ENCODE results near the gene GNE.
"Not testable (repeated sequence)": the region's sequence is repeated elsewhere in the genome, so short reads cannot be mapped to it uniquely, and the experiment has no call there.

Gene GNE

GRCh38 chr9:36288070-36288469 lies 29.8 kb upstream of the GNE start:
- no peak for ATAC-seq (replicated peaks)
- DNase-seq: no peak
- H3K27ac Mint-ChIP-seq: no peak overlapping the region
- no peaks in the 10 kb centered on the region for H3K4me1 Mint-ChIP-seq (ENCODE audit: low read depth in 2 of 2)
- no peak overlapping the region for H3K4me3 Mint-ChIP-seq
- H3K36me3 Mint-ChIP-seq (ENCODE audit: insufficient read depth): no peaks in the 10 kb centered on the region
- H3K9me3 Mint-ChIP-seq: no peaks in the 10 kb centered on the region
- H3K27me3 Mint-ChIP-seq: no peaks in the 10 kb centered on the region

DNA sequence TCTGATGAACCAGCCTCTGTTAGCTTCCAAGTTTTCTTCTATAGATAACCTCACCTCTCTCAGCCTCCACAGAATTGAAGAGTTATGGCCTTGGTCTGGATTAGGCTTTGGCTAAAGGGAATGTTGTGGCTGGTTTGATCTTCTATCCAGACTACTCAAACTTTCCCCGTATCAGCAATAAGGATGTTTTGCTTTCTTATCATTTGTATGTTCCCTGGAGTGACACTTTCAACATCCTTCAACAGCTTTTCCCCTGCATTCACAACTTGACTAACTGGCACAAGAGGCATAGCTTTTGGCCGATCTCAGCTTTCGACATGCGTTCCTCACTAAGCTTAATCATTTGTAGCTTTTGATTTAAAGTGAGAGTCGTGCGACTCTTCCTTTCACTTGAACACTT lies 28.1 kb upstream of the GNE start:
- H3K27ac Mint-ChIP-seq: no peak overlapping the region

GRCh38 chr9:36284226-36284625 lies 26.0 kb upstream of the GNE start:
- Mint-ChIP-seq H3K4me3 (no peak overlapping the region), H3K9me3 (no peaks in the 10 kb centered on the region), H3K27ac (no peak overlapping the region), H3K4me1 (ENCODE audit: low read depth in 2 of 2) (no peaks in the 10 kb centered on the region), H3K27me3 (no peaks in the 10 kb centered on the region), H3K36me3 (ENCODE audit: insufficient read depth) (no peaks in the 10 kb centered on the region)
- ATAC-seq (replicated peaks): no peak
- DNase-seq: no peak

More for the DNA sequence above, 28.1 kb upstream of the GNE start:
- Mint-ChIP-seq H3K9me3 (no peaks in the 10 kb centered on the region), H3K4me1 (ENCODE audit: low read depth in 2 of 2) (no peaks in the 10 kb centered on the region), H3K36me3 (ENCODE audit: insufficient read depth) (no peaks in the 10 kb centered on the region), H3K27me3 (no peaks in the 10 kb centered on the region), H3K4me3 (no peak overlapping the region)
- DNase-seq (no peak), ATAC-seq (replicated peaks) (no peak)

- Mint-ChIP-seq H3K4me3 (no peak overlapping the region), H3K36me3 (ENCODE audit: insufficient read depth) (no peaks in the 10 kb centered on the region)
- ATAC-seq (replicated peaks): no peak
Observed at GRCh38 chr9:36282275-36282674, 24.0 kb upstream of the GNE start.

DNA sequence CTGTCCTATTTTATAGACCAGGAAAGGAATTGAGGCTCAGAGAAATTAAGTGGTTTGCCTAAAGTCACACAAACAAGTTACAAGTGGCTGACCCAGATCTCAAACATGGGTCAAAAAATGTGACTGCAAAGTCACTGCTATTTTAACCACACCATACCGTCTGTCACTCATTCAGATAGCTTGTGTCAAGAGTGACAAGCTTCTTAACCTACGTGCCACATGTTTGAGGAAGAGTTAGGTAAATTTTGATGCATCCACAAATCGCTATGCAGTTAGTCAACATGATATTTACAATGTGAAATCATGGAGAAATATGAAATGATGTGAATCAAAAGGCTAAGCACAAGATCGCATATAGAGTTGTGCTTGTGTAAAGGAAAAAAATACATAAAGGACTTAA lies 22.7 kb upstream of the GNE start:
- ATAC-seq (replicated peaks) (no peak), DNase-seq (no peak)
- H3K4me3 Mint-ChIP-seq: no peak overlapping the region
- H3K4me1 Mint-ChIP-seq (ENCODE audit: low read depth in 2 of 2): no peaks in the 10 kb centered on the region
- H3K9me3 Mint-ChIP-seq: no peaks in the 10 kb centered on the region
- H3K36me3 Mint-ChIP-seq (ENCODE audit: insufficient read depth): no peaks in the 10 kb centered on the region
- H3K27me3 Mint-ChIP-seq: no peaks in the 10 kb centered on the region
- H3K27ac Mint-ChIP-seq: no peak overlapping the region

More at GRCh38 chr9:36282275-36282674, 24.0 kb upstream of the GNE start:
- Mint-ChIP-seq H3K9me3 (no peaks in the 10 kb centered on the region), H3K4me1 (ENCODE audit: low read depth in 2 of 2) (no peaks in the 10 kb centered on the region), H3K27me3 (no peaks in the 10 kb centered on the region), H3K27ac (no peak overlapping the region)
- no peak for DNase-seq

- Mint-ChIP-seq H3K4me3 (no peak overlapping the region), H3K27ac (no peak overlapping the region), H3K4me1 (ENCODE audit: low read depth in 2 of 2) (no peaks in the 10 kb centered on the region), H3K36me3 (ENCODE audit: insufficient read depth) (no peaks in the 10 kb centered on the region), H3K9me3 (no peaks in the 10 kb centered on the region), H3K27me3 (no peaks in the 10 kb centered on the region)
- DNase-seq (no peak), ATAC-seq (replicated peaks) (no peak)
Observed at GRCh38 chr9:36278243-36278642, 20.0 kb upstream of the GNE start.

- ATAC-seq (replicated peaks) (no peak), DNase-seq (no peak)
- no peak overlapping the region for H3K4me3 Mint-ChIP-seq
- H3K9me3 Mint-ChIP-seq: no peaks in the 10 kb centered on the region
- no peaks in the 10 kb centered on the region for H3K36me3 Mint-ChIP-seq (ENCODE audit: insufficient read depth)
- no peaks in the 10 kb centered on the region for H3K27me3 Mint-ChIP-seq
- H3K27ac Mint-ChIP-seq: no peak overlapping the region
- no peaks in the 10 kb centered on the region for H3K4me1 Mint-ChIP-seq (ENCODE audit: low read depth in 2 of 2)
Observed at GRCh38 chr9:36276781-36277181, 18.5 kb upstream of the GNE start.

GRCh38 chr9:36276254-36276653 lies 18.0 kb upstream of the GNE start:
- ATAC-seq (replicated peaks) (no peak), DNase-seq (no peak)
- Mint-ChIP-seq H3K4me3 (no peak overlapping the region), H3K27ac (no peak overlapping the region), H3K27me3 (no peaks in the 10 kb centered on the region), H3K36me3 (ENCODE audit: insufficient read depth) (no peaks in the 10 kb centered on the region), H3K9me3 (no peaks in the 10 kb centered on the region), H3K4me1 (ENCODE audit: low read depth in 2 of 2) (no peaks in the 10 kb centered on the region)

GRCh38 chr9:36275060-36275459 lies 16.8 kb upstream of the GNE start:
- Mint-ChIP-seq H3K4me3 (no peak overlapping the region), H3K36me3 (ENCODE audit: insufficient read depth) (no peaks in the 10 kb centered on the region), H3K4me1 (ENCODE audit: low read depth in 2 of 2) (no peaks in the 10 kb centered on the region), H3K27ac (no peak overlapping the region), H3K27me3 (no peaks in the 10 kb centered on the region), H3K9me3 (no peaks in the 10 kb centered on the region)
- ATAC-seq (replicated peaks) (no peak), DNase-seq (no peak)

DNA sequence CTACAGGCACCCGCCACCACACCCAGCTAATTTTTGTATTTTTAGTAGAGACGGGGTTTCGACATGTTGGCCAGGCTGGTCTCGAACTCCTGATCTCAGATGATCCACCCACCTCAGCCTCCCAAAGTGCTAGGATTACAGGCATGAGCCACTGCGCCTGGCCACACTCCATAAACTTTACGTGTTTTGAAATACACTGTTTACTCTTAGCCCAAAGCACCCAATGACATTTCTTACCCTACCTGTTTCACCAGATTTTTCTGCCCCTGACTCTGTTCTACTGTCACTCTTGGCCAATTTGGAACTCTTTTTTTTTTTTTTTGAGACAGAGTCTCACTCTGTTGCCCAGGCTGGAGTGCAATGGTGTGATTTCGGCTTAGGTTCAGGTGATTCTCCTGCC lies 15.1 kb upstream of the GNE start:
- H3K9me3 Mint-ChIP-seq; DNase-seq; H3K27me3 Mint-ChIP-seq; H3K36me3 Mint-ChIP-seq (ENCODE audit: insufficient read depth); H3K4me3 Mint-ChIP-seq; H3K4me1 Mint-ChIP-seq (ENCODE audit: low read depth in 2 of 2); H3K27ac Mint-ChIP-seq; ATAC-seq (replicated peaks): not testable (repeated sequence)

GRCh38 chr9:36268007-36268427 lies 9.8 kb upstream of the GNE start:
- H3K4me1 Mint-ChIP-seq (ENCODE audit: low read depth in 2 of 2): no peaks in the 10 kb centered on the region
- H3K36me3 Mint-ChIP-seq (ENCODE audit: insufficient read depth): no peaks in the 10 kb centered on the region
- ATAC-seq (replicated peaks) (no peak), DNase-seq (no peak)
- H3K27me3 Mint-ChIP-seq: no peaks in the 10 kb centered on the region
- H3K27ac Mint-ChIP-seq: no peak overlapping the region
- no peaks in the 10 kb centered on the region for H3K9me3 Mint-ChIP-seq
- H3K4me3 Mint-ChIP-seq: no peak overlapping the region

DNA sequence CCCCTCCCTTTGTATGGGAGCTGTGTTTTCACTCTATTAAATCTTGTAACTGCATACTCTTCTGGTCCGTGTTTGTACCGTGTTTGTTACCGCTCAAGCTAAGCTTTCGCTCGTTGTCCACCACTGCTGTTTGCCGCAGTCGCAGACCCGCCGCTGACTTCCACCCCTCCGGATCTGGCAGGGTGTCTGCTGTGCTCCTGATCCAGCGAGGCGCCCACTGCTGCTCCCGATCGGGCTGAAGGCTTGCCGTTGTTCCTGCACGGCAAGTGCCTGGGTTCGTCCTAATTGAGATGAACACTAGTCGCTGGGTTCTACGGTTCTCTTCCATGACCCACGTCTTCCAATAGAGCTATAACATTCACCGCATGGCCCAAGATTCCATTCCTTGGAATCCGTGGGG lies 6.6 kb upstream of the GNE start:
- no peaks in the 10 kb centered on the region for H3K4me1 Mint-ChIP-seq (ENCODE audit: low read depth in 2 of 2)
- H3K36me3 Mint-ChIP-seq (ENCODE audit: insufficient read depth): no peaks in the 10 kb centered on the region
- no peaks in the 10 kb centered on the region for H3K27me3 Mint-ChIP-seq
- ATAC-seq (replicated peaks): no peak
- no peaks in the 10 kb centered on the region for H3K9me3 Mint-ChIP-seq
- H3K4me3 Mint-ChIP-seq: no peak overlapping the region
- H3K27ac Mint-ChIP-seq: no peak overlapping the region
- DNase-seq: no peak

DNA sequence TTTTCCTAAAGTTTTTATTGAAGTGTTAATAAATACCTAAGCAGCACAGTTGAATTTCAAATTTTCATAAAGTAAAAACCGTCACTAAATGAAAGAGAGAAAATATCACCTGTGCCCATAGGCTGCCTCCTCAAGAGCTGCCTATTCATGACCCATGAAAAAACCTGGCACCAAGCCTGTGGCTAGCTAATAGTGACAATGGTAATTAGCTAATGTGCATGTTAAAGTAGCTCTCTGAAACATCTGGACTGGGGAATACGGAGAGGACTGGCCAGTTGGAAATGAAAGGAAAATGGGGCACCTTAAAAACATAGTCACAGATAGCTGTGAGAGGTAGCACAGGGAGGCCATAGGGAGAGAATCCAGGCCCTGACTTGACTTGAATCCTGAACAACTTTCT lies 5.4 kb upstream of the GNE start:
- Mint-ChIP-seq H3K36me3 (ENCODE audit: insufficient read depth) (peaks cover under 1% of the 10 kb centered on the region), H3K4me3 (no peak overlapping the region), H3K9me3 (no peaks in the 10 kb centered on the region)

DNA sequence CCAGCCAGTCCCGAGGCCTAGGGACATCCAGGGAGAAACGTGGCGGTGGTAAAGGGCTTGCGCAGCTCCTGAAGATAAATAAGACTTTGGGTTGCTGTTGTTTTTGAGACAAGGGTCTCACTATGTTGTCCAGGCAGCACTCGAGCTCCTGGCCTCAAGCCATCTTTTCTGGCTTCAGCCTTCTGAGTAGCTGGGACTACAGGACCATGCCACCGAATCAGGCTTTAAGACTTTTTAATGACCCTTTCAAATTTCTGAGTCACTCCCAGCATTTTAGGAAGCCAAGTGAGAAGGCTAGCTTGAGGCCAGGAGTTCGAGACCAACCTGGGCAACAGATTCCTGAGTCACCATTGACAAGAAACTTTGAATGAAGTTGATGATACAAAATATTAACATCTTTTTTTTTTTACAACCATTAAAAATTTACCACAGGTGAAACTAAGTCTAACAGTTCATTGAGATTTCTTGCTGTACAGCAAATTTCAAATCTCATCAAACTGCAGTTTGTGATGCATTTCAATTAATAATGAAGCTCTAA lies 817 bp upstream of the GNE start:
- Mint-ChIP-seq H3K4me1 (ENCODE audit: low read depth in 2 of 2) (peaks cover 0 to 3% of the 10 kb centered on the region in 2 donors), H3K36me3 (ENCODE audit: insufficient read depth) (peaks cover 19% of the 10 kb centered on the region), H3K9me3 (no peaks in the 10 kb centered on the region), H3K27ac (peak overlapping the region; percentile 92 to 93), H3K27me3 (no peaks in the 10 kb centered on the region), H3K4me3 (peak overlapping the region; percentile 95 to 97)
- DNase-seq (no peak), ATAC-seq (replicated peaks) (no peak)

More for the DNA sequence above, 5.4 kb upstream of the GNE start:
- peaks cover 0 to under 1% of the 10 kb centered on the region in 2 donors for H3K4me1 Mint-ChIP-seq (ENCODE audit: low read depth in 2 of 2)
- no peak overlapping the region for H3K27ac Mint-ChIP-seq
- ATAC-seq (replicated peaks): no peak
- no peak for DNase-seq
- no peaks in the 10 kb centered on the region for H3K27me3 Mint-ChIP-seq

GRCh38 chr9:36251428-36251827 lies 6.8 kb downstream of the GNE start:
- H3K4me3 Mint-ChIP-seq: no peak overlapping the region
- H3K4me1 Mint-ChIP-seq (ENCODE audit: low read depth in 2 of 2): peaks cover 4 to 7% of the 10 kb centered on the region in 2 donors
- no peaks in the 10 kb centered on the region for H3K9me3 Mint-ChIP-seq
- H3K36me3 Mint-ChIP-seq (ENCODE audit: insufficient read depth): peaks cover 22% of the 10 kb centered on the region
- no peaks in the 10 kb centered on the region for H3K27me3 Mint-ChIP-seq
- no peak for DNase-seq
- ATAC-seq (replicated peaks): no peak
- H3K27ac Mint-ChIP-seq: peak overlapping the region in 1 of 2 donors; percentile 2

All from effector memory CD8-positive, alpha-beta T cell (primary cell).